ENCODE measurements around the gene CALN1.

GRCh38 chr7:72217151-72217550 is 195.0 kb downstream of the CALN1 start:
- TF ChIP-seq EZH2phosphoT487 (IDR thresholded peaks at IDR 0.05; ENCODE audit: unreplicated experiment) = no peak
- TF ChIP-seq STAT1 (IDR thresholded peaks at IDR 0.05; ENCODE audit: unreplicated experiment) = no peak
- TF ChIP-seq EZH2 (IDR thresholded peaks at IDR 0.05; ENCODE audit: low read depth, unreplicated experiment) = no peak
- no peak for TF ChIP-seq CTCF (conservative IDR thresholded peaks at IDR 0.05; ENCODE audit: low read depth in 2 of 2)

All from GM23338 (cell line).